GM23338 (cell line): ENCODE results near the gene NSG1.

ENCODE experiments used
- CREB1 ChIP-seq: fragments of 250-450 bp; sonication (Bioruptor Pico); IDR thresholded peaks from 2 replicates; pipeline ENCODE4 v1.5.0; 2020; ENCODE audit warnings: low read depth, mild to moderate bottlenecking, moderate library complexity
- CTCF ChIP-seq, 2 experiments: fragments of 200-600 bp in 1 of 2; sonication (generic) in 1 of 2; conservative IDR thresholded peaks; 2 replicates each; pipeline versions ENCODE4 v1.5.1 to v1.6.1; 2016 to 2017; ENCODE audit warnings: antibody characterized with exemption in 2 of 2, low read depth in 2 of 2, mild to moderate bottlenecking in 2 of 2, moderate library complexity in 1 of 2
- ETS1 ChIP-seq: IDR thresholded peaks from 2 replicates; pipeline ENCODE4 v1.6.1; 2016; ENCODE audit warnings: antibody characterized with exemption
- EZH2 ChIP-seq: fragments of 200-600 bp; sonication (generic); IDR thresholded peaks from one replicate; pipeline ENCODE4 v1.8.0; 2017; ENCODE audit warnings: antibody characterized with exemption, mild to moderate bottlenecking, low read depth; ENCODE audit not compliant: unreplicated experiment
- EZH2phosphoT487 ChIP-seq: fragments of 200-600 bp; sonication (generic); IDR thresholded peaks from one replicate; pipeline ENCODE4 v1.8.1; 2018; ENCODE audit warnings: antibody characterized with exemption; ENCODE audit not compliant: unreplicated experiment
- JUNB ChIP-seq: IDR thresholded peaks from one replicate; pipeline ENCODE4 v1.6.1; 2016; ENCODE audit warnings: antibody characterized with exemption; ENCODE audit not compliant: unreplicated experiment
- NANOG ChIP-seq: IDR thresholded peaks from 2 replicates; pipeline ENCODE4 v1.6.1; 2016; ENCODE audit warnings: antibody characterized with exemption, borderline replicate concordance
- POLR2AphosphoS5 ChIP-seq: IDR thresholded peaks from 2 replicates; pipeline ENCODE4 v1.6.1; 2016; ENCODE audit warnings: antibody characterized with exemption, low read depth
- ZNF114 ChIP-seq: fragments of 250-450 bp; sonication (Bioruptor Pico); IDR thresholded peaks from 2 replicates; pipeline ENCODE4 v1.5.0; 2020; ENCODE audit warnings: mild to moderate bottlenecking, moderate library complexity
- ZNF331 ChIP-seq: fragments of 250-450 bp; sonication (Bioruptor Pico); IDR thresholded peaks from 2 replicates; pipeline ENCODE4 v1.5.0; 2020; ENCODE audit warnings: low read depth, mild to moderate bottlenecking, moderate library complexity
- TF ChIP-seq, protein P1 (sequence below): IDR thresholded peaks from one replicate; pipeline ENCODE4 v1.6.1; 2018; ENCODE audit warnings: antibody characterized with exemption; ENCODE audit not compliant: unreplicated experiment

GRCh38 chr4:4395371-4395770 lies 8.5 kb downstream of the NSG1 start:
- no peak for TF ChIP-seq EZH2
- no peak for TF ChIP-seq CTCF (conservative IDR thresholded peaks at IDR 0.05; ENCODE audit: low read depth in 2 of 2)
- no peak for TF ChIP-seq POLR2AphosphoS5
- TF ChIP-seq NANOG = no peak
- TF ChIP-seq EZH2phosphoT487 = no peak
- TF ChIP-seq, protein P1, sequence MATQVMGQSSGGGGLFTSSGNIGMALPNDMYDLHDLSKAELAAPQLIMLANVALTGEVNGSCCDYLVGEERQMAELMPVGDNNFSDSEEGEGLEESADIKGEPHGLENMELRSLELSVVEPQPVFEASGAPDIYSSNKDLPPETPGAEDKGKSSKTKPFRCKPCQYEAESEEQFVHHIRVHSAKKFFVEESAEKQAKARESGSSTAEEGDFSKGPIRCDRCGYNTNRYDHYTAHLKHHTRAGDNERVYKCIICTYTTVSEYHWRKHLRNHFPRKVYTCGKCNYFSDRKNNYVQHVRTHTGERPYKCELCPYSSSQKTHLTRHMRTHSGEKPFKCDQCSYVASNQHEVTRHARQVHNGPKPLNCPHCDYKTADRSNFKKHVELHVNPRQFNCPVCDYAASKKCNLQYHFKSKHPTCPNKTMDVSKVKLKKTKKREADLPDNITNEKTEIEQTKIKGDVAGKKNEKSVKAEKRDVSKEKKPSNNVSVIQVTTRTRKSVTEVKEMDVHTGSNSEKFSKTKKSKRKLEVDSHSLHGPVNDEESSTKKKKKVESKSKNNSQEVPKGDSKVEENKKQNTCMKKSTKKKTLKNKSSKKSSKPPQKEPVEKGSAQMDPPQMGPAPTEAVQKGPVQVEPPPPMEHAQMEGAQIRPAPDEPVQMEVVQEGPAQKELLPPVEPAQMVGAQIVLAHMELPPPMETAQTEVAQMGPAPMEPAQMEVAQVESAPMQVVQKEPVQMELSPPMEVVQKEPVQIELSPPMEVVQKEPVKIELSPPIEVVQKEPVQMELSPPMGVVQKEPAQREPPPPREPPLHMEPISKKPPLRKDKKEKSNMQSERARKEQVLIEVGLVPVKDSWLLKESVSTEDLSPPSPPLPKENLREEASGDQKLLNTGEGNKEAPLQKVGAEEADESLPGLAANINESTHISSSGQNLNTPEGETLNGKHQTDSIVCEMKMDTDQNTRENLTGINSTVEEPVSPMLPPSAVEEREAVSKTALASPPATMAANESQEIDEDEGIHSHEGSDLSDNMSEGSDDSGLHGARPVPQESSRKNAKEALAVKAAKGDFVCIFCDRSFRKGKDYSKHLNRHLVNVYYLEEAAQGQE = no peak
- no peak for TF ChIP-seq CREB1 (CRISPR knock-in tag)
- TF ChIP-seq JUNB = no peak
- no peak for TF ChIP-seq ETS1
- TF ChIP-seq ZNF114 (CRISPR knock-in tag) = no peak
- TF ChIP-seq ZNF331 (CRISPR knock-in tag) = no peak
